ENCODE measurements around the gene CEP250. TPM values are rescaled to one million over a fixed set of nuclear protein-coding genes. Genes with fewer than 3 reads are reported as not detected.

Gene CEP250
- polyA plus RNA-seq, 1 experiment: 7.9 TPM

DNA sequence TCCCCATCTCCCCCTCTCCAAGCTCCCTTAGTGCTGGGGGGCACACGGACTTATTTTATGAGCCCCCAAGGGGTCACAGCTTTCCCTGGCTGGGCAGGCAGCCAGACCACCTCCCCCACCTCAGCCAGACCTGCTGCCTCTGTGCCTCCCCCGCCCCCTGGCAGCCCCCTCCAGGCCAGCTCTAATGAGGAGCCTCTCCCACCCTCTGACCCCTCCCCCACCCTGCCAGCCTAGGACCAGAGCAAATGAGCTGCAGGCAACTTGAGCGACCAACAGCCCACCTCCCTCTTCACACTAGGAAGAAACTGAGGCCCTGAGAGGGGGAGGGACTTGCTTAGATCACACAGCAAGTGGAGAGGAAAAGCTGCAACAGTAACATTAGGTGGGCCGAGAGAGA, 19.2 kb upstream of the CEP250 start:
- H3K27me3 ChIP-seq (ENCODE audit: control insufficient read depth, insufficient read depth, low read length): no peaks in the 10 kb centered on the region
- DNase-seq (ENCODE audit: low read depth): no peak
- ChIA-PET CTCF (interaction anchor here (0.6 to 17.1 kb wide), 3 partner anchors 30 to 286 kb away, joined by 3 to 392 read pairs (median 6); no protein-coding TSS in a partner anchor), POLR2A (interaction anchor here (0.5 to 0.7 kb wide), 2 partner anchors 611 to 1504 kb away, joined by 3 to 11 read pairs; no protein-coding TSS in a partner anchor)
- H3K4me3 ChIP-seq (ENCODE audit: low read depth, low read length): peak overlapping the region; percentile 26
- TF ChIP-seq, protein P1, sequence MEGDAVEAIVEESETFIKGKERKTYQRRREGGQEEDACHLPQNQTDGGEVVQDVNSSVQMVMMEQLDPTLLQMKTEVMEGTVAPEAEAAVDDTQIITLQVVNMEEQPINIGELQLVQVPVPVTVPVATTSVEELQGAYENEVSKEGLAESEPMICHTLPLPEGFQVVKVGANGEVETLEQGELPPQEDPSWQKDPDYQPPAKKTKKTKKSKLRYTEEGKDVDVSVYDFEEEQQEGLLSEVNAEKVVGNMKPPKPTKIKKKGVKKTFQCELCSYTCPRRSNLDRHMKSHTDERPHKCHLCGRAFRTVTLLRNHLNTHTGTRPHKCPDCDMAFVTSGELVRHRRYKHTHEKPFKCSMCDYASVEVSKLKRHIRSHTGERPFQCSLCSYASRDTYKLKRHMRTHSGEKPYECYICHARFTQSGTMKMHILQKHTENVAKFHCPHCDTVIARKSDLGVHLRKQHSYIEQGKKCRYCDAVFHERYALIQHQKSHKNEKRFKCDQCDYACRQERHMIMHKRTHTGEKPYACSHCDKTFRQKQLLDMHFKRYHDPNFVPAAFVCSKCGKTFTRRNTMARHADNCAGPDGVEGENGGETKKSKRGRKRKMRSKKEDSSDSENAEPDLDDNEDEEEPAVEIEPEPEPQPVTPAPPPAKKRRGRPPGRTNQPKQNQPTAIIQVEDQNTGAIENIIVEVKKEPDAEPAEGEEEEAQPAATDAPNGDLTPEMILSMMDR (IDR thresholded peaks at IDR 0.05; ENCODE audit: insufficient read depth, low read depth, low read length): no peak
- H3K36me3 ChIP-seq (ENCODE audit: control insufficient read depth, insufficient read depth, low read length): peaks cover 3% of the 10 kb centered on the region; the same call in 1 of the 2 replicates

DNA sequence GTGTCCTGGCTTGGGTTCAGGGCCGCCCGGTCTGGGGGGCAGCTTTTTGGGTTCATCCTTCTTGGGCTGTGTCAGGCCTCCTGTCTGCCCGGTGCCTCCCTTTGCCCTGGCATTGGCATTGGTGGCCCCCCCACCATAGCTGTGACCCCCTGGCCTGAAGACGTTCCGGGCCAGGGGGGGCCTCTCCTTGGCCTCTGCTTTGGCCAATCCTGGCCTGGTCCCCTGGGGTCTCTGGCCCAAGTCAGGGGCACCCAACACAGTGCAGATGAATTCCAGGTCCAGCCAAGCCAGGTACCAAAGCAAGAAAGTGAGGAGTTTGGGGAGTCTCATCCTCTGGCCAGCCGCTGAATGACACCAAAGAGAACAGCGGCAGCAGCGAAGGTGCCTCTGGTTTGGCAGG, 17.8 kb upstream of the CEP250 start:
- Histone ChIP-seq H3K4me3 (ENCODE audit: low read depth, low read length) (peak overlapping the region; percentile 26), H3K36me3 (ENCODE audit: control insufficient read depth, insufficient read depth, low read length) (peaks cover 3% of the 10 kb centered on the region; the same call in 1 of the 2 replicates), H3K27me3 (ENCODE audit: control insufficient read depth, insufficient read depth, low read length) (no peaks in the 10 kb centered on the region)
- CTCF ChIA-PET: interaction anchor here (1.2 to 17.1 kb wide), 4 partner anchors 10 to 154 kb away, joined by 4 to 392 read pairs (median 18); partner anchors contain the start of gene EIF6
- DNase-seq (ENCODE audit: low read depth): no peak
- POLR2A ChIA-PET: interaction anchor here (0.6 kb wide), 1 partner anchor 280 kb away, joined by 7 read pairs; no protein-coding TSS in a partner anchor
- TF ChIP-seq, protein P1 (IDR thresholded peaks at IDR 0.05; ENCODE audit: insufficient read depth, low read depth, low read length): no peak

DNA sequence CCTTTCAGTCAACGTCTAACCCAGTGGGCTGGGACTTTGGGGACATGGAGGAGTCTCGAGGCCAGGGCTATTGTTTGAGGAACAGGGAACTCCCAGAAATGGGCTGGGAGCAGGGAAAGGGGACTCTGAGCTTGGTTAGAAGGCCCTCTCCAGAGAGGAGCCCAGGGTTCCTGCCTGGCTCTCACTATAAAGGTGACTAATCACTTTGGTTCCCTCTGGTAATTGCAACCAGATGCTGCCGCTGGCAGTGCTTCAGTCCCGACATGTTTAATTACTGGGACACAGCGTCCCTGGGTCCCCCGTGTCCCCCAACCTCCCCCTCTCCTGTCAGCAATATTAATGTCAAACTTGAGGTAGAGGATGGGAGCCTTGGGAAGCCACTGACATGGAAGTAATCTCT, 12.4 kb upstream of the CEP250 start:
- no peak overlapping the region for H3K4me3 ChIP-seq (ENCODE audit: low read depth, low read length)

DNA sequence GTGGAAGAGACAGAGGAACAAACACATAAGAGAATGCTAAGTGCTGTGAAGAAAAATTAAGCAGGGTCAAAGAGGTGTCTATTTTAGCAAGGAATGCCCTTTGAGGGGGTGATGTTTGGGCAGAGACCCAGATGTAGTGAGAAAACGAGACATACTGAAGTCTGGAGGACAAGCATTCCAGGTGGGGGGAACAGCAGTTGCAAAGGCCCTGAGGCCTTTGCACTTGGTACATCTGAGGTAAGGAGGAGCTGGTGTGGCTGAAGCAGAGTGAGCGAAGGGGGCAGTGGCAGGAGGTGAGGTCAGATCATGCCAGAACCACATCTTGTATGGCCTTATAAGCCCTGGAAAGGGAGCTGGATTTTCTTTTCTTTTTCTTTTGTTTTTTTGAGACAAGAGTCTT, 11.2 kb upstream of the CEP250 start:
- TF ChIP-seq, protein P1 (IDR thresholded peaks at IDR 0.05; ENCODE audit: insufficient read depth, low read depth, low read length): no peak
- ChIA-PET POLR2A (no interaction called here), CTCF (interaction anchor here (17.1 kb wide), 1 partner anchor 141 kb away, joined by 392 read pairs; no protein-coding TSS in a partner anchor)
- no peak for DNase-seq (ENCODE audit: low read depth)
- no peaks in the 10 kb centered on the region for H3K36me3 ChIP-seq (ENCODE audit: control insufficient read depth, insufficient read depth, low read length)
- H3K4me3 ChIP-seq (ENCODE audit: low read depth, low read length): no peak overlapping the region
- no peaks in the 10 kb centered on the region for H3K27me3 ChIP-seq (ENCODE audit: control insufficient read depth, insufficient read depth, low read length)

More for the DNA sequence above, 12.4 kb upstream of the CEP250 start:
- no peaks in the 10 kb centered on the region for H3K27me3 ChIP-seq (ENCODE audit: control insufficient read depth, insufficient read depth, low read length)
- CTCF ChIA-PET: interaction anchor here (0.6 to 17.1 kb wide), 7 partner anchors 9 to 296 kb away, joined by 3 to 392 read pairs (median 3); partner anchors contain the start of genes CEP250 and EDEM2
- H3K36me3 ChIP-seq (ENCODE audit: control insufficient read depth, insufficient read depth, low read length): no peaks in the 10 kb centered on the region
- POLR2A ChIA-PET: no interaction called here
- DNase-seq (ENCODE audit: low read depth): peak; percentile 59
- TF ChIP-seq, protein P1 (IDR thresholded peaks at IDR 0.05; ENCODE audit: insufficient read depth, low read depth, low read length): no peak

DNA sequence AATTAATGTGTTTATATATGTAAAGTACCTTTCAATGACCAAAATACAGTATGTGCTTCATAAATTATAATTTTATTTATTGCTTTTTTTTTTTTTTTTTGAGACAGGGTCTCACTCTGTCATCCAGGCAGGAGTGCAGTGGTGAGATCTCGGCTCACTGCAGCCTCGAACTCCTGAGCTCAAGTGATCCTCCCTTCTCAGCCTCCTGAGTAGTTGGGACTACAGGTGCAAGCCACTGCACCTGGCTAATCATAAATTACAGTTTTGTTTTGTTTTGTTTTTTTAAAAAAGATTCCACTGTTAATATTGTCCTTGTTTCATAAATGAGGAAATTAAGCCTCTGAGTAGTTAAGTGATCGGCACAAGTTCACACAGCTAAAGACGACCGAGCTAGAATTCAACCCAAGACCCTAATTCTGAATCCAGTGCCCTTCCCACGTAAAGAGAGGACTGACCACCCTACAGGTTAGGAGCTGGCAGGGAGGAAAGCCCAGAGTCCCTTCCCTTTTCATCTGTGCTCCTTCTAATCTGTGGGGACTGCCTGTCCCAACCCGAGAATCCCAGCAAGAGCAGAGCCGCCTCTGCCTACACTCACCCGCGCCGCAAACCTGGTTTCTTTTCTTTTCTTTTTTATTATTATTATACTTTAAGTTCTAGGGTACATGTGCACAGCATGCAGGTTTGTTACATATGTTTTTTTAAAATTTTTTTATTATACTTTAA, 8.9 kb upstream of the CEP250 start:
- no peak for DNase-seq (ENCODE audit: low read depth)
- TF ChIP-seq, protein P1 (IDR thresholded peaks at IDR 0.05; ENCODE audit: insufficient read depth, low read depth, low read length): no peak
- Histone ChIP-seq H3K36me3 (ENCODE audit: control insufficient read depth, insufficient read depth, low read length) (no peaks in the 10 kb centered on the region), H3K27me3 (ENCODE audit: control insufficient read depth, insufficient read depth, low read length) (no peaks in the 10 kb centered on the region), H3K4me3 (ENCODE audit: low read depth, low read length) (no peak overlapping the region)
- ChIA-PET POLR2A (interaction anchor here (0.6 to 0.8 kb wide), 2 partner anchors 106 to 599 kb away, joined by 6 to 9 read pairs; no protein-coding TSS in a partner anchor), CTCF (interaction anchor here (1.1 to 17.1 kb wide), 5 partner anchors 9 to 404 kb away, joined by 4 to 392 read pairs (median 6); partner anchors contain the start of gene CEP250)
